Uterine smooth muscle cell (primary cell): Measurements from ENCODE around the gene ZNF438. TPM values are rescaled to one million over a fixed set of nuclear protein-coding genes. Genes with fewer than 3 reads are reported as not detected.

ENCODE experiments used
- total RNA-seq: library from RNA; depleted of rRNA; stranded (reverse); fragments of >200 nt; gene quantifications from 2 replicates; pipeline ENCODE4 v1.2.3, GENCODE V29; 2014

Gene ZNF438, protein sequence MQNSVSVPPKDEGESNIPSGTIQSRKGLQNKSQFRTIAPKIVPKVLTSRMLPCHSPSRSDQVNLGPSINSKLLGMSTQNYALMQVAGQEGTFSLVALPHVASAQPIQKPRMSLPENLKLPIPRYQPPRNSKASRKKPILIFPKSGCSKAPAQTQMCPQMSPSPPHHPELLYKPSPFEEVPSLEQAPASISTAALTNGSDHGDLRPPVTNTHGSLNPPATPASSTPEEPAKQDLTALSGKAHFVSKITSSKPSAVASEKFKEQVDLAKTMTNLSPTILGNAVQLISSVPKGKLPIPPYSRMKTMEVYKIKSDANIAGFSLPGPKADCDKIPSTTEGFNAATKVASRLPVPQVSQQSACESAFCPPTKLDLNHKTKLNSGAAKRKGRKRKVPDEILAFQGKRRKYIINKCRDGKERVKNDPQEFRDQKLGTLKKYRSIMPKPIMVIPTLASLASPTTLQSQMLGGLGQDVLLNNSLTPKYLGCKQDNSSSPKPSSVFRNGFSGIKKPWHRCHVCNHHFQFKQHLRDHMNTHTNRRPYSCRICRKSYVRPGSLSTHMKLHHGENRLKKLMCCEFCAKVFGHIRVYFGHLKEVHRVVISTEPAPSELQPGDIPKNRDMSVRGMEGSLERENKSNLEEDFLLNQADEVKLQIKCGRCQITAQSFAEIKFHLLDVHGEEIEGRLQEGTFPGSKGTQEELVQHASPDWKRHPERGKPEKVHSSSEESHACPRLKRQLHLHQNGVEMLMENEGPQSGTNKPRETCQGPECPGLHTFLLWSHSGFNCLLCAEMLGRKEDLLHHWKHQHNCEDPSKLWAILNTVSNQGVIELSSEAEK
- total RNA-seq = 2.0 and 2.3 TPM in 2 replicates

DNA sequence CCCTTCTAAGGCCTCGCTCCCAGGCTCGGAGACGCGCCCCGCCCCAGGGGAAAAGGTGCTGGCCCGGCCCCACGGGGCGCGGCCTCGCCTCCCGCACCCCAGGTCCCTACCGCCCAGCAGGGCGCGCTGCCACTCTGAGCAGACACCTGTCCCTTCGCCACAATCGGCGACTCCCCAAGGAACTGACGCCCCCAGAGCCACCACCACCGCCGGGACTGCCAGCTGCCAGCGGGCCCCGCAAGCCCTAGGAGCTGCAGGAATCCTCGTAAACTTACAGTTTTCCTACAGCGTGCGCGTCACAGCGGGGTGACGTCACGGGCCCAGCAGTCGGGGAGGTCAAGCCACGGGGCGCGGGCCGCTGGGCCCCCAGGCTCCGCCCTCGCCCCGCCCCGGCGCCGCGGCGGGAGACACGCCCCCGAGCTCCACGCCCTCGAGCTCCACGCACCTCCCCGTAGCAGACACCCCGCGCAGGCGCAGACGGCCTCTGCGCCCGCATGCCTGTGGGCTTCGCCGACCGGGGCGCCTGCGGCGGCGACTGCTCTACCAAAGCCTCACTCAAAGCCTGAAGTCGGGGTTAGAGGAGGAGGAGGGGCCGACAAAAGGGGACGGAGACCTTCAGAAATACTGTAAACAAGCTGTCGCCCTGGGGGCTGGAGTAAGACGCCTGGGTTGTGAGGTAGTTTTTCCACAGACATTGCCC is at the start of gene ZNF438:
Gene ZNF438 (minus strand): TSS at position 308 of the 700 bp plus-strand sequence. CDS start 154,831 bp downstream, outside the sequence.

